SK-N-SH treated with all-trans-retinoic acid at 6 μM for 48 hours (cell line): ENCODE results near the gene MYO7A.

Experiments
- ATAC-seq: fragments of 200-7000 bp; cut with Tn5 transposase; 3 replicates; pipeline ENCODE4 v1.9.1; 2020; ENCODE audit warnings: mild to moderate bottlenecking, moderate library complexity
- ARNTL ChIP-seq: fragments of 450-650 bp; formaldehyde crosslinking; IDR thresholded peaks from 2 replicates; pipeline ENCODE4 v1.5.0; 2020; ENCODE audit warnings: low read depth, mild to moderate bottlenecking, moderate library complexity, borderline replicate concordance
- BACH2 ChIP-seq: fragments of 250-450 bp; sonication (Bioruptor Pico); IDR thresholded peaks from 2 replicates; pipeline ENCODE4 v1.9.0; 2021; ENCODE audit warnings: mild to moderate bottlenecking, borderline replicate concordance
- CSDC2 ChIP-seq: fragments of 250-450 bp; sonication (Bioruptor Pico); IDR thresholded peaks from 2 replicates; pipeline ENCODE4 v1.5.0; 2020; ENCODE audit warnings: mild to moderate bottlenecking, moderate library complexity
- ESRRG ChIP-seq: fragments of 250-450 bp; sonication (Bioruptor Pico); IDR thresholded peaks from 2 replicates; pipeline ENCODE4 v1.6.1; 2021; ENCODE audit warnings: mild to moderate bottlenecking
- GLIS3 ChIP-seq: fragments of 250-450 bp; sonication (Bioruptor Pico); IDR thresholded peaks from 2 replicates; pipeline ENCODE4 v1.5.0; 2020; ENCODE audit warnings: mild to moderate bottlenecking, moderate library complexity
- ISL1 ChIP-seq: fragments of 250-450 bp; sonication (Bioruptor Pico); IDR thresholded peaks from 2 replicates; pipeline ENCODE4 v2.1.2; 2022; ENCODE audit warnings: mild to moderate bottlenecking, moderate library complexity
- PPARA ChIP-seq: fragments of 250-450 bp; sonication (Bioruptor Pico); IDR thresholded peaks from 2 replicates; pipeline ENCODE4 v1.5.0; 2020; ENCODE audit warnings: mild to moderate bottlenecking, borderline replicate concordance
- TCF4 ChIP-seq: fragments of 250-450 bp; sonication (Bioruptor Pico); IDR thresholded peaks from 2 replicates; pipeline ENCODE4 v1.8.0; 2021; ENCODE audit warnings: mild to moderate bottlenecking, moderate library complexity, borderline replicate concordance
- TOX ChIP-seq: fragments of 250-450 bp; sonication (Bioruptor Pico); IDR thresholded peaks from 2 replicates; pipeline ENCODE4 v1.8.0; 2021; ENCODE audit warnings: mild to moderate bottlenecking, moderate library complexity, borderline replicate concordance
- ZFP3 ChIP-seq: fragments of 250-450 bp; sonication (Bioruptor Pico); IDR thresholded peaks from 2 replicates; pipeline ENCODE4 v1.5.0; 2020; ENCODE audit warnings: mild to moderate bottlenecking, moderate library complexity
- ZNF565 ChIP-seq: fragments of 450-650 bp; formaldehyde crosslinking; conservative IDR thresholded peaks from 2 replicates; pipeline ENCODE4 v1.5.0; 2020; ENCODE audit warnings: low read depth, mild to moderate bottlenecking, moderate library complexity
- ZNF70 ChIP-seq: fragments of 450-650 bp; formaldehyde crosslinking; IDR thresholded peaks from 2 replicates; pipeline ENCODE4 v1.5.0; 2020; ENCODE audit warnings: mild to moderate bottlenecking, moderate library complexity
- ZNF8 ChIP-seq: fragments of 450-650 bp; formaldehyde crosslinking; IDR thresholded peaks from 2 replicates; pipeline ENCODE4 v1.5.0; 2020; ENCODE audit warnings: mild to moderate bottlenecking, moderate library complexity
- TF ChIP-seq, protein P1 (sequence below): fragments of 250-450 bp; sonication (Bioruptor Pico); IDR thresholded peaks from 2 replicates; pipeline ENCODE4 v1.5.0; 2020; ENCODE audit warnings: mild to moderate bottlenecking, moderate library complexity
- TF ChIP-seq, protein P2 (sequence below): fragments of 250-450 bp; sonication (Bioruptor Pico); IDR thresholded peaks from 2 replicates; pipeline ENCODE4 v1.5.1; 2020; ENCODE audit warnings: low read depth, mild to moderate bottlenecking, moderate library complexity
- TF ChIP-seq, protein P3 (sequence below): fragments of 250-450 bp; sonication (Bioruptor Pico); IDR thresholded peaks from 2 replicates; pipeline ENCODE4 v1.5.1; 2021; ENCODE audit warnings: mild to moderate bottlenecking, moderate library complexity
- TF ChIP-seq, protein P4 (sequence below): fragments of 250-450 bp; sonication (Bioruptor Pico); IDR thresholded peaks from 2 replicates; pipeline ENCODE4 v1.8.0; 2021; ENCODE audit warnings: low read depth, mild to moderate bottlenecking, moderate library complexity, borderline replicate concordance

Gene MYO7A

DNA sequence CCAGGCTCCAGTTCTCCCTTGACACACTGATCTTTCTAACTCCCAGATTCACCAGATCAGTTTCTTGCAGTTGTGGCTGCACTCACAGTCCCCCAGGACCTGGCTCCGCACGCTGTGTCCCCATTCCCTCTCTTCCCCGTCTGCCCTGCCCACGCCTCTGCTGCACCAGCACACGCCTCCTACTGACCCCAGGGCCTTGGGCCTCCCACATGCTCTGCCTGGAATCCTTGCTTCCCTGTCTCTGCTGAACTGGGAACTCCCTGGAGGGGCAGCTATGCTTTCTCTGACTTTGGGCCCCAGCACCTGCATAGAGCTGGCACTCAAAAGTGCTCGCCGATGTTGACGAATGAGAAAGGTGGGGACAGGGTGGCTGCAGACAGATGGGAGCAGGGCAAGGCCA is 68.9 kb downstream of the MYO7A start:
- ATAC-seq: no peak
- no peak for TF ChIP-seq ESRRG (CRISPR knock-in tag)
- no peak for TF ChIP-seq ZNF8 (CRISPR knock-in tag)
- TF ChIP-seq ARNTL: no peak
- TF ChIP-seq, all 23 proteins: peak for 0

DNA sequence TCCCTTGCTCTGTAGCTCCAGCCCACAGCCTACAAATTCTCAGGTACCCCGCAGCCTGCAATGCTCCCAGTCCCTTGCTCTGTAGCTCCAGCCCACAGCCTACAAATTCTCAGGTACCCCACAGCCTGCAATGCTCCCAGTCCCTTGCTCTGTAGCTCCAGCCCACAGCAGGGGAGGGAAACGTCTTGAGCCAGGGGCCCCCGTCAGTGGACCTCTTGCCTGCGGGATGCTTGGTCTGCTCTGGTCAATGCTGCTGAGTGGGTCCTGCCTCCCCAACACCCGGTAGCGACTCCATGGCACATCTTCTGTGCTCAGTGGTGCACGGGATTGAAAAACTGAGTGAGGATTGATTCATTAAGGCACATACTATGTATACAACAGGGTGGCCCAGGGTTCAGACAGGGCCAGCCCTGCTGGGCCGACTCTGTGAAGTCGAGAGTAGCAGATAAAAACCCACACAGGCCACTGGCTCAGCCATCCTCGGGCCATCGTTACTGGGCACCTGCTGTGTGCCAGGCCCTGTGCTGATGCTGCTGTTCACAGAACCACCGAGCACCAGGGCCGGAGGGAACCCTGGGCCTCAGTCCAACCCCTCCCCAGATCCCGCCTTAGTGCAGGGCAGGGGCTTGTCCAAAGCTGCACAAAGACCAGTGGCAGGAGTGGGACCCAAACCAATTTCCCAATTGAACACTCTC is 69.7 kb downstream of the MYO7A start:
- ATAC-seq: no peak
- TF ChIP-seq, protein P1, sequence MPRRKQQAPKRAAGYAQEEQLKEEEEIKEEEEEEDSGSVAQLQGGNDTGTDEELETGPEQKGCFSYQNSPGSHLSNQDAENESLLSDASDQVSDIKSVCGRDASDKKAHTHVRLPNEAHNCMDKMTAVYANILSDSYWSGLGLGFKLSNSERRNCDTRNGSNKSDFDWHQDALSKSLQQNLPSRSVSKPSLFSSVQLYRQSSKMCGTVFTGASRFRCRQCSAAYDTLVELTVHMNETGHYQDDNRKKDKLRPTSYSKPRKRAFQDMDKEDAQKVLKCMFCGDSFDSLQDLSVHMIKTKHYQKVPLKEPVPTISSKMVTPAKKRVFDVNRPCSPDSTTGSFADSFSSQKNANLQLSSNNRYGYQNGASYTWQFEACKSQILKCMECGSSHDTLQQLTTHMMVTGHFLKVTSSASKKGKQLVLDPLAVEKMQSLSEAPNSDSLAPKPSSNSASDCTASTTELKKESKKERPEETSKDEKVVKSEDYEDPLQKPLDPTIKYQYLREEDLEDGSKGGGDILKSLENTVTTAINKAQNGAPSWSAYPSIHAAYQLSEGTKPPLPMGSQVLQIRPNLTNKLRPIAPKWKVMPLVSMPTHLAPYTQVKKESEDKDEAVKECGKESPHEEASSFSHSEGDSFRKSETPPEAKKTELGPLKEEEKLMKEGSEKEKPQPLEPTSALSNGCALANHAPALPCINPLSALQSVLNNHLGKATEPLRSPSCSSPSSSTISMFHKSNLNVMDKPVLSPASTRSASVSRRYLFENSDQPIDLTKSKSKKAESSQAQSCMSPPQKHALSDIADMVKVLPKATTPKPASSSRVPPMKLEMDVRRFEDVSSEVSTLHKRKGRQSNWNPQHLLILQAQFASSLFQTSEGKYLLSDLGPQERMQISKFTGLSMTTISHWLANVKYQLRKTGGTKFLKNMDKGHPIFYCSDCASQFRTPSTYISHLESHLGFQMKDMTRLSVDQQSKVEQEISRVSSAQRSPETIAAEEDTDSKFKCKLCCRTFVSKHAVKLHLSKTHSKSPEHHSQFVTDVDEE (CRISPR knock-in tag): no peak
- TF ChIP-seq ZFP3 (CRISPR knock-in tag): no peak
- TF ChIP-seq PPARA: no peak
- no peak for TF ChIP-seq ZNF565
- TF ChIP-seq CSDC2 (CRISPR knock-in tag): no peak
- no peak for TF ChIP-seq ZNF70 (CRISPR knock-in tag)
- no peak for TF ChIP-seq ISL1 (CRISPR knock-in tag)
- TF ChIP-seq ARNTL: no peak
- no peak for TF ChIP-seq GLIS3

DNA sequence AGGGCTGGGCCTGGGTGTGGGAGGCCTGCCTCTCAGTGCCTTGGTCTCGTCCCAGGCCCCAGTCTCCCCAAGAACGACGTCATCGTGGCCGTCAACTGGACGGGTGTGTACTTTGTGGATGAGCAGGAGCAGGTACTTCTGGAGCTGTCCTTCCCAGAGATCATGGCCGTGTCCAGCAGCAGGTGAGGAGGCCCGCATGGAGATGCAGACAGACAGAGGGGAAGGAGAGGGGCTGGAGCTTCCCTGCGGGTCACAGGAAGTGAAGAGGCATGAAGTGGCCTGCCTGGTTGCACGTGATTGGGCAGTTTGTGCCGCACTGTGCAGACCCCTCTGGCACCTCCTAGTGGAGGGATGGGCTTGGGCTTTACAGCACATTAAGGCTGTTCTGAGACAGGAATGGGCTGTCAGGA is 70.4 kb downstream of the MYO7A start:
- TF ChIP-seq CSDC2 (CRISPR knock-in tag): no peak
- no peak for TF ChIP-seq ESRRG (CRISPR knock-in tag)
- no peak for TF ChIP-seq TCF4
- TF ChIP-seq, protein P2, sequence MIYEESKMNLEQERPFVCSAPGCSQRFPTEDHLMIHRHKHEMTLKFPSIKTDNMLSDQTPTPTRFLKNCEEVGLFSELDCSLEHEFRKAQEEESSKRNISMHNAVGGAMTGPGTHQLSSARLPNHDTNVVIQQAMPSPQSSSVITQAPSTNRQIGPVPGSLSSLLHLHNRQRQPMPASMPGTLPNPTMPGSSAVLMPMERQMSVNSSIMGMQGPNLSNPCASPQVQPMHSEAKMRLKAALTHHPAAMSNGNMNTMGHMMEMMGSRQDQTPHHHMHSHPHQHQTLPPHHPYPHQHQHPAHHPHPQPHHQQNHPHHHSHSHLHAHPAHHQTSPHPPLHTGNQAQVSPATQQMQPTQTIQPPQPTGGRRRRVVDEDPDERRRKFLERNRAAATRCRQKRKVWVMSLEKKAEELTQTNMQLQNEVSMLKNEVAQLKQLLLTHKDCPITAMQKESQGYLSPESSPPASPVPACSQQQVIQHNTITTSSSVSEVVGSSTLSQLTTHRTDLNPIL (CRISPR knock-in tag): no peak
- no peak for TF ChIP-seq ARNTL
- TF ChIP-seq GLIS3: no peak
- no peak for TF ChIP-seq TOX (CRISPR knock-in tag)
- TF ChIP-seq, protein P3, sequence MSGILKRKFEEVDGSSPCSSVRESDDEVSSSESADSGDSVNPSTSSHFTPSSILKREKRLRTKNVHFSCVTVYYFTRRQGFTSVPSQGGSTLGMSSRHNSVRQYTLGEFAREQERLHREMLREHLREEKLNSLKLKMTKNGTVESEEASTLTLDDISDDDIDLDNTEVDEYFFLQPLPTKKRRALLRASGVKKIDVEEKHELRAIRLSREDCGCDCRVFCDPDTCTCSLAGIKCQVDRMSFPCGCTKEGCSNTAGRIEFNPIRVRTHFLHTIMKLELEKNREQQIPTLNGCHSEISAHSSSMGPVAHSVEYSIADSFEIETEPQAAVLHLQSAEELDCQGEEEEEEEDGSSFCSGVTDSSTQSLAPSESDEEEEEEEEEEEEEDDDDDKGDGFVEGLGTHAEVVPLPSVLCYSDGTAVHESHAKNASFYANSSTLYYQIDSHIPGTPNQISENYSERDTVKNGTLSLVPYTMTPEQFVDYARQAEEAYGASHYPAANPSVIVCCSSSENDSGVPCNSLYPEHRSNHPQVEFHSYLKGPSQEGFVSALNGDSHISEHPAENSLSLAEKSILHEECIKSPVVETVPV (CRISPR knock-in tag): no peak
- TF ChIP-seq, protein P4, sequence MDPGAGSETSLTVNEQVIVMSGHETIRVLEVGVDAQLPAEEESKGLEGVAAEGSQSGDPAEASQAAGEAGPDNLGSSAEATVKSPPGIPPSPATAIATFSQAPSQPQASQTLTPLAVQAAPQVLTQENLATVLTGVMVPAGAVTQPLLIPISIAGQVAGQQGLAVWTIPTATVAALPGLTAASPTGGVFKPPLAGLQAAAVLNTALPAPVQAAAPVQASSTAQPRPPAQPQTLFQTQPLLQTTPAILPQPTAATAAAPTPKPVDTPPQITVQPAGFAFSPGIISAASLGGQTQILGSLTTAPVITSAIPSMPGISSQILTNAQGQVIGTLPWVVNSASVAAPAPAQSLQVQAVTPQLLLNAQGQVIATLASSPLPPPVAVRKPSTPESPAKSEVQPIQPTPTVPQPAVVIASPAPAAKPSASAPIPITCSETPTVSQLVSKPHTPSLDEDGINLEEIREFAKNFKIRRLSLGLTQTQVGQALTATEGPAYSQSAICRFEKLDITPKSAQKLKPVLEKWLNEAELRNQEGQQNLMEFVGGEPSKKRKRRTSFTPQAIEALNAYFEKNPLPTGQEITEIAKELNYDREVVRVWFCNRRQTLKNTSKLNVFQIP (CRISPR knock-in tag): no peak
- TF ChIP-seq ISL1 (CRISPR knock-in tag): no peak
- TF ChIP-seq, protein P1 (CRISPR knock-in tag): no peak
- ATAC-seq: peak; percentile 40

DNA sequence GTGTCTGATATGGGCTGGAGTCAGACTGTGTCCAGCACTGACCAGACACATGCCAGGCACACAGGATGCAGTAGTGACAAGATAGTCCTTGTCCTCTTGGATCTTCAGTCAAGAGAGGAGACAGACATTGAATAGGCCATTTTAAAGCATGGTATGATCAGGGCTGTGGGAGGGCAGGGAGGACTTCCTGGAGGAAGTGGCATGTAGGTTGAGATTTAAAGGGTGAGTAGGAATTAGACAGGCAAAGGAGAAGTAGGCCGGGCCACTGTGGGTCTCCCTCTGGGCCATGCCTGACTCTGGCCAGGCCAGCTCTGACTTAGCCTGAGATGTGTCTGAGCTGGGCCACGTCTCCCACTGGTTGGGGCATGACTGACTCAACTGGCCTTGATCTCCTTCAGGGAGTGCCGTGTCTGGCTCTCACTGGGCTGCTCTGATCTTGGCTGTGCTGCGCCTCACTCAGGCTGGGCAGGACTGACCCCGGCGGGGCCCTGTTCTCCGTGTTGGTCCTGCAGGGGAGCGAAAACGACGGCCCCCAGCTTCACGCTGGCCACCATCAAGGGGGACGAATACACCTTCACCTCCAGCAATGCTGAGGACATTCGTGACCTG is 71.2 kb downstream of the MYO7A start:
- no peak for ATAC-seq
- TF ChIP-seq TOX (CRISPR knock-in tag) (no peak), ESRRG (CRISPR knock-in tag) (no peak), CSDC2 (CRISPR knock-in tag) (no peak), ZNF565 (no peak), BACH2 (CRISPR knock-in tag) (no peak), PPARA (no peak)
- TF ChIP-seq, protein P3 (CRISPR knock-in tag): no peak
